HG03439 (cell line): ENCODE data around the gene HERC3.
"Not testable (repeated sequence)": the region's sequence is repeated elsewhere in the genome, so short reads cannot be mapped to it uniquely, and the experiment has no call there.

Source experiments
- ATAC-seq: cut with Tn5 transposase; IDR thresholded peaks from one replicate; pipeline ENCODE4 v1.9.1; 2021; ENCODE audit warnings: mild to moderate bottlenecking, moderate library complexity; ENCODE audit not compliant: unreplicated experiment

Gene HERC3

DNA sequence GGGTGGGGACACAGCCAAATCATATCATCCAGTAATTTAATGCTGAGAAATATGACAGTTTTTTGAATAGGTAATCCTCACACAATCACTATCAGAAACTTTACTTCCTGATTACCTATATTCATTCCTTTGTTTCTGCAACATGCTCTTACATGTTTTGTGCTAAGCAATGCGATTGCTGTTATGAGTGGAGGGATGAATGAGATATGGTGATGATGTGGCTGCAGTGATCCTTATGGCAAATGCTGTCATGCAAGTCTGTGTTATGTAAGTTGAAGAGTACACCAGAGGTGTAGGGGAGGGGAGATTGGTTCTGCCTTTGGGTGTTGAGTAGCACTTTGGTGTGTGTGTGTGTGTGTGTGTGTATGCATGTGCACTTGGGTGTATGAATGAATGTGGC is 14.6 kb downstream of the HERC3 start:
- ATAC-seq: no peak

DNA sequence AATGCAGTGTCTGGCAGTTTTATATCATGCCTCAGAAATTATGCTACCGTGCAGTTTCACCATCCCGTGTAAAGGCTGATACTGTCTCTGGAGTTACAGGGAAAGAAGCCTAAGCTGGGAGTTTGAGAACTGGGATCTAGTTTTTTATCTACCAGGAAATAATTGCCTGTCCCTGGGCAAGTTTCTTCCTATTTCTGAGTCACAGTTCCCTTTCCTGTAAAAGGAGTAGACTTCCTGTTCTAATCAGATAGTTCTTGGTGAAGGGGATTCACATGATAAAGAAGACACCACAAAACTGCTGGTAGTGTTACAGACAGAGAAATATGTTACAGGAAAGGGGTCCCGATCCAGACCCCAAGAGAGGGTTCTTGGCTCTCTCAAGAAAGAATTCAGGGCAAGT is 17.1 kb downstream of the HERC3 start:
- ATAC-seq: no peak

DNA sequence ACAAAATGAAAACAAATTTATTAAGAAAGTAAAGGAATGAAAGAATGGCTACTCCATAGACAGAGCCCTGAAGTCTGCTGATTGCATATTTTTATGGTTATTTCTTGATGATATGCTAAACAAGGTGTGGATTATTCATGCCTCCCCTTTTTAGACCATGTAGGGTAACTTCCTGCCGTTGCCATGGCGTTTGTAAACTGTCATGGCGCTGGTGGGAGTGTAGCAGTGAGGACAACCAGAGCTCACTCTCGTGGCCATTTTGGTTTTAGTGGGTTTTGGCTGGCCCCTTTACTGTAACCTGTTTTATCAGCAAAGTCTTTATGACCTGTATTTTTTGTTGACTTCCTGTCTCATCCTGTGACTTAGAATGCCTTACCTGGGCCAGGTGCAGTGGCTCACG is 17.5 kb downstream of the HERC3 start:
- not testable (repeated sequence) for ATAC-seq

DNA sequence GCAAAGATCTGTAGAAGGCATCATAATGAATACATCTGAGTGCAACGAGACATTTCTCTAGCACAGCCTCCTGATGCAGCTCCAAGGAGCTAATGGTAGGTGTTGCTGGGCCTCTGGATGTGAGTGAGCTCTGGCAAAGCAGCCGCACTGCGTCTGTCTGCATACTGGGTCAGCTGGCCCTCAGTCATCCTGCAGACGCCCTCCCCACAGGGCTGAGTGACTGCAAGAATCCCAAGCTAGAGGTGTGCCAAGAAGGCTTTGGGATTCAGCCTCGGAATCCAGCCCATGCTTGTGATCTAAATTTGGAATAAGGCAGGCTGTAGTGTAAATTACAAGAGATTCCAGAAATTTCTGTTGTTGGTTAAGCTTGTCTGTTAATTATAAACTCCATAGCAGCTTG is 18.5 kb downstream of the HERC3 start:
- no peak for ATAC-seq

DNA sequence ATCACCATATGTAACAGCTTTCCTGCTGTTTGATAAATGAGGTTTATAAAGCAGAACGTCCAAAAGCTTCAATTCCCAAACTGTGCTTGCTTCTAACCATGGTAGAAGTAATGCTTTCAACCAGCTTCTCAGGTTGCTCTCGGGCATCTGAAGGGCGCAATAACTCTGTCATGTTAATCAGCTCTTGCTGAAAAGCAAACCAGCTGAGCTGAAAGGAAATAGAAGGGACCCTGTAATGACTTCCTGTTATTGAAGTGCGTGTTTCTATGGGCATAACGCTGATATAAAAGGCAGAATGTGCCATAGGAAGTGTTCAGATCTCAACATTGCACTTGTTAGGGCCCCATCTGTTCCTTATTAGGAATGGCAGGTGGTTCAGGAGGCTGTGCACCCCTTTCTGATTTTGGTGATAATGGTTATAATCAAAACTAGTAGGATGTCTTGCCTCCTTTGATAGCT is 21.2 kb downstream of the HERC3 start:
- no peak for ATAC-seq

DNA sequence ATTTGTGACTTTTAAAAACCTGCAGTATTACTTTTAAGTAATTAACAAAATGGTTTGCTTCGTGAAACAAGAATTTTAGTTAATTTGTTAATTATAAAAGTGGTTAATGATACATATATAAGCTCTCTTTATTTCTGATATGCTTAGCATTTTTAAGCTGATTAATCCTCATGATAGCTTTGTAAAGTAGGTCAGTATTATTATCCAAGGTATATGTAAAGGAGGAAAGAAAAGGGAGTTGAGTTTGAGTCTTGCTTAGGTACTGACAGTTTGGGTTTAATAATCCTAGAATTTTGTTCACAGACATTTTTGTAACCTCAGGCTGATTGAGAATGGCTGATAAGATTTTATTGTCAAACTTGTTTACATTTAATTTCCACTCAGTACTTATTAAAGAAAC is 21.8 kb downstream of the HERC3 start:
- ATAC-seq: no peak

DNA sequence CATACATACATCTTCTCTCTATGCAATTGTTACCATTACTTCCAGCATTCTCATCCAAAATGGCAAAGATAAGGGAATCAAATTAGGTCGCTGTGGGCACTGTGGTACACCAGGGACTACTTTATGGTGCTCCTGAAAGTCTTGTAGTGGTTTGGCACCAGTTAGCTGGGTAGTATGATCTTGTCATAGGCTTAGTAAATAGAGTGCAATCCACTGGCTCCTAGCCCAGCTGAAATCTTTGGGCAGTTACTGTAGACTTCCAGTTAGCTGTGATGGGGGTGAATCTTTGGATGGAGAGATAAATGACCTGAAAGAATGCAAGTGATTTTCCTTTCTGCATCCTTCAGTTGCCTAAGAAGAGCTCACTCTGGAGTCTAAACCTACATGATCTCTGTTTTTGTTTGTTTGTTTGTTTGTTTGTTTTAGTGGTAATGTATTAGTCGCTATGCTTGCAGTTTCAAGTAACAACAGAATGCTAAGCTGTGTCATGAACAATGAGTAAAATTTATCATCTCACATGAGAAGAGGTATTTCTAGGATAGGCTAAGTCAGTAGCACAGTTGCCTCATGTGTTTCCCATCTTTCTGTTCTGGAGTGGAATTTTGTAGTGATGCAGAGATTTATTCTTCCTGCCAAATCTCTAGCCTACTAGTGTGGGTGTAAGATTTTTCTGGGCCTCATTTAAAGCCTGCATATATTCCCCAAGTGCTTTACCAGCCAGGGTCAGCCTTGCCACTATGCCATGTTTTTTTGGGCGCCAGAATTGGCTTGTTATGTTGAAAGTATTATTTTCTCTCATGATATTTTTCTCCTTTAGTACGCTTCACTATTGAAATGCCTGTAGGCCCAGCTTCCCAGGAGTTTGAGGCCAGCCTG is 24.2 kb downstream of the HERC3 start:
- no peak for ATAC-seq

DNA sequence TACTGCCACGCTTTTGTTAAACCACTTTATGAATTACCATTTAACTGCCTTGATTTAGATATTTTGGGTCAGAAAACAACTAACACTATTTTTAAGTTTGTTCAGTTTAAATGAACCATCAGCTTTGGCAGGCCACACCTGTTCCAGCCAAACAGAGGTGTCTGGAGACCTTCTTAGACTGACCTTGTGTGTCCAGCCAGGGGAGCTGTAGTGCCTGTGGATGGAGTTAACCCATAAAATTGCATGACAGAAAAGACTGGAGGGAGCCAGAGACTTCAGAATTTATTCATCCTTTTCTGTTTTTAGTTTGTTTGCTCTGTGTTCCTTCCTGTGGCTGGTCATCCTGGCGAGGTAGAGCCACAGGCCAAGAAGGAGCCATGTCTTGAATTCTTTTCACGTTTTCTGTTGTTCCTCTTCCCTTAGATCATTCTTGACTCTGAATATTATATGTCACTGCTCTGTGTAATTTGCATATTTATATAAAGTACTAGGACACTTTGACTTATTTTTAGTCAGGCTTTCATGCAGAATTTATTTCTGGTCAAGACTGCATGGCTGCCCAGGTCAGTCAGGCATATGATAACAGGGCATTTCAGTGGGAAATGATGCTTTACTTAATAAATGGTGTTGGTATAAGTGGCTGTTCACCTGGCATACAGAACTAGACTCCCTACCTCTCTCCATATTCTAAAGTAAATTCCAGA is 26.7 kb downstream of the HERC3 start:
- ATAC-seq: no peak

DNA sequence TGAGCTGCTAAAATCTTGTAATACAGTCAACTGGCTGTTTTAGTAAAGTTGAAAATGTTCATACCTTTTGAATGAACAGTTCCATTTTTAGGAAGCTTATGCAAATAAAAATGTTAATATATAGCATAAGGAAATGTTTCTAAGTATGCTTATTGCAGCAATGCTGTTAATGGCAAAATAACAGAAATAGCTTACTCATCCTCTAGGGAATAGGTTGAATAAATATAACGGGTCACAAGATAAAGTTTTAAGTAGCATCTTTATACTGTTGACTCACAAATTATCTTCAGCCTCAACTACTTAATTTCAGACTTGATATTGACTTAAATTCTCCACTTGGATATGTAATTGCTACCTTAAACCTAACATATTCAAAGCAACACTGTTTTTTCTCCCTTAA is 27.7 kb downstream of the HERC3 start:
- ATAC-seq: no peak

DNA sequence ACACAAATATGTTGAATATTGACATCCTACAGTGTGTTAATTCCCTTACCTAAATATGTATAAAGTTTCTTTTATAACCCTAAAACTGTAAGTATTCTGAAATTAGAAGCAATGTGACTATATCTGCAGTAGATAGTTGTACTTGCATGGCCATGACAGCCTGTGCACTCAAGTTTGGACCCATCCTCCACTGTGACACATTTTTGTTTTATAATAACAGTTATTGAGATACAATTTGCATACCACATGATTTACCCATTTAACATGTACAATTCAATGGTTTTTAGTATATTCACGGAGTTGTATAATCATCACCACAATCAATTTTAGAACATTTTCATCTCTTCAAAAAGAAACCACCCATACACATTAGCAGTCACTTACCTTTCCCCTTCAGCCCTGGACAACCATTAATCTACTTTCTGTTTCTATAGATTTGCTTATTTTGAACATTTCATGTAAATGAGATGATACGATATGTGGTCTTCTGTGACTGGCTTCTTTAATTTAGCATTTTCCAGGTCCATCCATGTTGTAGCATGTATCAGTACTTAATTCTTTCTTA is 29.6 kb downstream of the HERC3 start:
- ATAC-seq: no peak

DNA sequence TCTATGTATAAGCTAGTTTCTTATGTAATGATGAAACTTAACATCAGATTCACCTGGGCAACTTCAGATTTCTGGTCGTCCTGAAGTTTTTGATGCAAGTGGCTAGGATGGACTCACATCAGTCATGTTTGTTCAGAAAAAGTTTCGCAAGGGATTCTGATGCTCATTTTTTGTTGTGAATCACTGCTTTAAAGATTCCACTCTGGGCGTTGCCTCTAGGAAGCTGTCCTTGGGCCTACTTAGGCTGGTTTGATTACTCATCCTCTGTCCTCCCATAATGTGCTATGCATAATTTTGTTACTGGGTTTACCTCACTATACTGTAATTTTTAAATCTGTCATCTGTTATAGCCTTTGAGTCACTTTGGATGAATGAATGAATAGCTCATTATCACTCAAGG is 30.8 kb downstream of the HERC3 start:
- no peak for ATAC-seq

DNA sequence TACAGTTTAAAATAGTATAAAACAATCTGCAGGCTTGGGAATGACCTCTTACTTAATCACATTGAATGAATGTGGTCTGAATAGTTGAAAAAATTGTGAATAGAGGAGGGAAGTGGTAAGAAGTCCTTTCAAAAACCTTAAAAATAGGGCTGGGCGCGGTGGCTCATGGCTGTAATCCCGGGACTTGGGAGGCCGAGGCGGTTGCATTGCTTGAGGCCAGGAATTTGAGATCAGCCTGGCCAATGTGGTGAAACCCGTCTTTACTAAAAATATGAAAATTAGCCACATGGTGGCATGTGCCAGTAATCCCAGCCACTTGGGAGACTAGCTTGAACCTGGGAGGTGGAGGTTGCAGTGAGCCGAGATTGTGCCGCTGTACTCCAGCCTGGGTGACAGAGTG is 36.5 kb downstream of the HERC3 start:
- no peak for ATAC-seq

DNA sequence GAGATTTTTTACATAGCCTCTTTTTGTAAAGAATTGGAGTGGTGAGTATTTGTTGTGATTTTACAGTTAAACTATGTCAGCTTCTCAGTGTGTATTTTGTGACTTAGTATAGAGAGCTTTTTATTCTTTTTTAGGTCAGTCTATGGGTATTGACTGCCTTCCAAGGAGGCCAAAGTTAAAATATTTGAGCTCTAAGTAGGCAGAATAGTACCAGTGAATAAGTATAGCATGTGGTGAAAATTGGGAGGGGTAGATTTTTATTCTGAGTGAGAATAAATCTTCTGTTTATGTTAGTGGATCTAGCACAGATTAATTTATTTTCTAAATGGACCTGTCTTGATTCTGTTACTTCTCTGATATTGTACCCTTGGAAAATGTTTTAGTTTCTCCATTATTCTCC is 37.5 kb downstream of the HERC3 start:
- ATAC-seq: no peak

DNA sequence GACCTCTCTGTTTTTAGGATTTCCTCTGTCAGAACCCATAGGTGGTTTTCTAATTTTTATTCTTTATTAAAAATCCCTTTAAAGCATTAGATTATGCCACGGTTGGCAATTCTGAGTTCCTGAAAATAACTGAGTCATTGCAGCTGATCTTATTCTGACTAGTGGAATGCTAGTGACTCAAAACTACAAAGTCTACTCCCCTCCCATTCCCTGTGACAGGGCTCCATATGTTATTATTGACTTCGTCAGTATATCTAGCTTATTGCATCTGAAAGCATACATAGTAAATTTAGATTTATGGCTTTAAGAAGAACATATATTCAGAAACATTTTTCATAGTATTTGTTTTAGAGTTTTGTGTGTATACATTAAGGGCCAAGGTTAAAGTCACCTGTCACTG is 38.5 kb downstream of the HERC3 start:
- ATAC-seq: no peak

DNA sequence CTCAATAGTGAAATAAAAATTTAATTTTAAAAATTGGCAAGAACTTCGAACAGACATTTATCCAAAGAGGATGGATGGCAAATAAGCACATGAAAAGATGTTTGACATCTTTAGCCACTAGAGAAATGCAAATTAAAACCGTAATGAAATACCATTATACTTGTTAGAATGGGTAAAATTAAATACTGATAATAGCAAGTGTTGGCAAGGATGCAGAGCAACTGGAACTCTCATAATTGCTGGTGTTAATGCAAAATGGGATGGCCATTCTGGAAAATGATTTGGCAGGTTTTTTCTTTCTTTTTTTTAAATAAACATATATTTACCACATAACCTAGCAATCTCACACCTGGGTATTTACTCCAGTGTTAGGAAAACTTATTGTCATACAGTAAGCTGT is 51.7 kb downstream of the HERC3 start:
- no peak for ATAC-seq

DNA sequence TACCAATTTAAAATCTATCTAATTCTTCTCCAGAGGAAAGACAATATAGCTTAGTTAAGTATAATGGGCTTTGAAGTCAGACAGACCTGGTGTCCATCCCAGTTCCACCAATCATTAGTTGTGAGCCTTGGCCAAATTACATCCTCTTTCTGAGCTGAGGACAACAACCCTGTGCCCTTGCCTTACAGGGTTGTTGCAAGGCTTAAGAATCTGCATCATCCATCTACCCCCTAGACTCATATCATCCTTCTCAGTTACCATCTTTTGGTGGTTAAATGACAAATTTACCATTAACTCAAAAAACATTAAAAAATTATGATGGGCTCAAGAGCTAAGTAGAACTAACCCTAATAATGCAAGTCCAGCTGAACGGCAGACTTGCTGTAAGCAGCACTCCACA is 53.7 kb downstream of the HERC3 start:
- ATAC-seq: no peak

DNA sequence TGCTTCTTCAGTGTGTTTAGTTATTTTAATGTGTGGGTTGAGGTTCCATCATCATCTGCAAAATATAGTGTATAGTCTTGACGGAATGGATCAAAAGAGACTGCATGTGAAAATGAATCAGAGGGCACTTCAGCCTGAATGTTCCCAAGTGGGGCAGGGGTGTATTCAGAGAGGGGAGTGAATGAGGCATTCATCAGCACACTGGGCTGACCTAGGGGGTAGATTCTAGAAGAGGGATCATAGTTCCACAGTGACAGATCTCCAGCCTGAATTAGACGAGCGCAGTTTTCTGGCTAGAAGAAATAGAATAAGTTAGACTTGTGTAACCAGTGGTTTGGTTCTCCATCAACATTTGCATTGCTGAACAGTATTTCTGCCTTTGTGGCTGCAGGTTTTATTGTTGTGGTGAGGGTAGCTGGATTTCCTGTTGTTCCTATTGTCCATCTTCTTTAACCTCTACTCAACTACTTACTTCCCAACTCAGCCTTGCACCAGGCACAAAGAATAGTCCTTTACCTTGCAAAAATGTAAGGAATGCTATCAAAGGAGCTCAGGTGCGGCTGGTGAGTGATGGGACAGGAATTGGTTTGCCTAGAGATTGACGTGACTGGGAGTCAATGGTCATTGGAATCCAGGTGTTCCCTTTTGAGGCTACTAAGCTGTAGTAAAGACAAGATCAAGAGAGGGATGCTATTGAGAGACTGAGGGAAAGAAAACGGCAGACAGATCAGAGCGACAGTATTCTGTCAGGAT is 54.4 kb downstream of the HERC3 start:
- ATAC-seq: no peak

DNA sequence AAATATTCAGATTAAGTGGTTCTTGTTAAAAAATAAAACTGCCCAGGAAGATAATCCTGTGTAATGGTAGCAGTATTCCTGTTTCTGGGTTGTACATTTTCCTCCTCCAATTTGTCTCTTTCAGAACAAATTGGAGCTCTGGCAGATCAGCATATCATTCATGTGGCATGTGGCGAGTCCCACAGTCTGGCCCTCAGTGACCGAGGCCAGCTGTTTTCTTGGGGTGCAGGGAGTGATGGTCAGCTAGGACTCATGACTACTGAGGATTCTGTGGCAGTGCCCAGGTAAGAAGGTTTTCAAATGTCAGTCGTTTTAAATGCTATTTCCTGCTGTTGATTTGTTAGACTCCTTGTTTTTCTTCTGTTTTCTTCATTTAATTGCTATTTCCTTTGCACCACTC is 57.4 kb downstream of the HERC3 start:
- ATAC-seq: no peak

DNA sequence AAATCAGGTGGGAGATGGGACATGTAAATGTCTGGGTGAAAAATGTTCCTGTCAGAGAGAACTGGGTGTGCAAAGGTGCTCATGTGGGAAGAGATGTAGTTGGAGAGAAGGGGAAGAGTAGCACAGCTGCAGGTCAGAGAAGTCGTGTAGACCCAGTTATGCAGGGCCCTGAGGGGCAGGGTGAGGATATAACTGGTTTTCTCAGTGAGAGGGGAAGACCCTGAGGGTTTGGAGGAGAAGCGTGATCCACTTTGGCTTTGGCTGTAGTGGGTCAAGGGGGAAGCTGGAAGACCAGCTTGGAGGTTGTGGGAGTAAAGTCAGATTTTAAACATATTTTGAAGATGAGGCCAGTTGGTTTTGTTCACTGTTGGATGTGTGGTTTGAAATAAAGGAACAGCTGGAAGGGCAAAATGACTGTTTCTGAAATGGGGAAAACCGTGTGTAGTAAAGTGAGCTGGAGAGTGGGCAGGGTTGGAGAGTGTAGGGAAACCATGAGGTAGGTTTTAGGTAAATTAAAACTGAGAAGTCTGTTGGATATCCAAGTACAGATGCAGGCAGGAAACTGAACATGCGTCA is 61.2 kb downstream of the HERC3 start:
- ATAC-seq: no peak

DNA sequence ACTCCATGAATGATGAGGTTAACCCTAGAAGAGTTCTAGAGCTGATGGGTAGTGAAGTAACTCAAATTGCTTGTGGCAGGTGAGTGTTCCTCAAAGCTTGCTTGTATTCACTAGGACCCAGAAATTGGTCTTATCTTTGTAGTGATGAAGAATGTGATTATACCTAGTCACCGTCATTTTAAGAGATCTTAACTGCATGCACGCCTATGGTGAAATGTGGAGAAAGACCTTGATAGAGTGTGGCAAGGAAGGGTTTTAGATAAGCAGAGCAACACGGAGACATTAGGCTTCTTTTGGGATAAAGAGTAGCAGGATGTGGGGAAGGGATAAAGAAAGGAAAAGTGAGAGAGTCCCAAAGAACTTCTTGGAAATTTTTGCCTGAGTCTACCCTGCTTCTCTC is 62.9 kb downstream of the HERC3 start:
- ATAC-seq: no peak
